Activated CD8-positive, alpha-beta T cell treated with anti-CD3 and anti-CD28 coated beads for 36 hours (primary cell): Measurements from ENCODE around the gene FZD10. TPM values are rescaled to one million over a fixed set of nuclear protein-coding genes. Genes with fewer than 3 reads are reported as not detected.

Experiments used
- ATAC-seq: fragments of 200-7000 bp; cut with Tn5 transposase; one replicate; pipeline ENCODE4 v1.10.0; 2021; ENCODE audit warnings: mild to moderate bottlenecking, moderate library complexity
- CTCF ChIA-PET: fragments of 350-600 bp; sonication (Branson Sonifier 250); formaldehyde crosslinking; loops from one replicate; lab custom pipeline; 2021; ENCODE audit warnings: antibody characterized with exemption; lab: Charles Lee
- POLR2A ChIA-PET: fragments of 350-600 bp; sonication (Branson Sonifier 250); formaldehyde crosslinking; loops from one replicate; lab custom pipeline; 2021; ENCODE audit warnings: antibody characterized with exemption; lab: Charles Lee
- DNase-seq: peaks from one replicate; pipeline ENCODE4 v3.0.0-alpha.2; 2020
- H3K27ac Mint-ChIP-seq: one replicate; pipeline ENCODE4 v1.8.0; 2021; ENCODE audit warnings: mild to moderate bottlenecking, mixed read lengths
- H3K27me3 Mint-ChIP-seq: one replicate; pipeline ENCODE4 v1.8.0; 2021; ENCODE audit warnings: mixed read lengths
- H3K36me3 Mint-ChIP-seq: one replicate; pipeline ENCODE4 v1.8.0; 2021; ENCODE audit warnings: low read depth, mixed read lengths
- H3K4me1 Mint-ChIP-seq: one replicate; pipeline ENCODE4 v1.8.0; 2021; ENCODE audit warnings: low read depth, mixed read lengths
- H3K4me3 Mint-ChIP-seq: one replicate; pipeline ENCODE4 v1.8.0; 2021; ENCODE audit warnings: mild to moderate bottlenecking, moderate library complexity, mixed read lengths
- H3K9me3 Mint-ChIP-seq: one replicate; pipeline ENCODE4 v1.8.0; 2021; ENCODE audit warnings: mixed read lengths
- CTCF ChIP-seq: fragments of 200-600 bp; IDR thresholded peaks from one replicate; pipeline ENCODE4 v1.8.0; 2022; ENCODE audit warnings: antibody characterized with exemption, mild to moderate bottlenecking
- intact Hi-C: fragments of 100-400 bp; cut with micrococcal nuclease; formaldehyde crosslinking; loops from one replicate; pipeline ENCODE4 v1.10.0; 2022
- total RNA-seq, 2 experiments: library from RNA; stranded (reverse); gene quantifications; one replicate each; pipeline ENCODE4 v1.2.3, GENCODE V29; 2021

The FZD10 gene
- total RNA-seq, 2 experiments from 2014 or later: not detected

GRCh38 chr12:130196827-130197226, 34.6 kb downstream of the FZD10 start:
- ChIA-PET POLR2A (no interaction called here), CTCF (no interaction called here)
- no peak for TF ChIP-seq CTCF
- intact Hi-C loops: no loop called here
- Mint-ChIP-seq H3K9me3 (no peaks in the 10 kb centered on the region), H3K4me3 (no peak overlapping the region), H3K36me3 (no peaks in the 10 kb centered on the region), H3K4me1 (no peaks in the 10 kb centered on the region), H3K27me3 (no peaks in the 10 kb centered on the region), H3K27ac (no peak overlapping the region)
- DNase-seq (no peak), ATAC-seq (no peak)

GRCh38 chr12:130198026-130198662, 35.9 kb downstream of the FZD10 start:
- ChIA-PET CTCF (no interaction called here), POLR2A (no interaction called here)
- no peaks in the 10 kb centered on the region for H3K4me1 Mint-ChIP-seq
- no peak overlapping the region for H3K27ac Mint-ChIP-seq
- no peak overlapping the region for H3K4me3 Mint-ChIP-seq
- no peak for ATAC-seq
- no peaks in the 10 kb centered on the region for H3K36me3 Mint-ChIP-seq
- TF ChIP-seq CTCF: no peak
- H3K27me3 Mint-ChIP-seq: no peaks in the 10 kb centered on the region
- DNase-seq: no peak
- H3K9me3 Mint-ChIP-seq: no peaks in the 10 kb centered on the region
- intact Hi-C loops: no loop called here

- ATAC-seq (no peak), DNase-seq (no peak)
- Mint-ChIP-seq H3K9me3 (no peaks in the 10 kb centered on the region), H3K27me3 (no peaks in the 10 kb centered on the region), H3K4me3 (no peak overlapping the region), H3K27ac (no peak overlapping the region), H3K4me1 (no peaks in the 10 kb centered on the region), H3K36me3 (no peaks in the 10 kb centered on the region)
- no peak for TF ChIP-seq CTCF
- ChIA-PET POLR2A (no interaction called here), CTCF (no interaction called here)
- intact Hi-C loops: no loop called here
Measured at GRCh38 chr12:130198663-130199060, 36.4 kb downstream of the FZD10 start.

- Mint-ChIP-seq H3K9me3 (no peaks in the 10 kb centered on the region), H3K4me1 (no peaks in the 10 kb centered on the region), H3K36me3 (no peaks in the 10 kb centered on the region), H3K27ac (no peak overlapping the region), H3K4me3 (no peak overlapping the region), H3K27me3 (no peaks in the 10 kb centered on the region)
- no peak for DNase-seq
- POLR2A ChIA-PET: no interaction called here
- TF ChIP-seq CTCF: no peak
- CTCF ChIA-PET: no interaction called here
- intact Hi-C loops: no loop called here
- ATAC-seq: no peak
Measured at GRCh38 chr12:130199581-130200390, 37.5 kb downstream of the FZD10 start.

GRCh38 chr12:130200445-130200844, 38.2 kb downstream of the FZD10 start:
- Mint-ChIP-seq H3K27me3 (peaks cover under 1% of the 10 kb centered on the region), H3K4me1 (no peaks in the 10 kb centered on the region), H3K9me3 (no peaks in the 10 kb centered on the region), H3K4me3 (no peak overlapping the region), H3K36me3 (no peaks in the 10 kb centered on the region), H3K27ac (no peak overlapping the region)
- ATAC-seq: no peak
- POLR2A ChIA-PET: no interaction called here
- DNase-seq: no peak
- no peak for TF ChIP-seq CTCF
- CTCF ChIA-PET: no interaction called here
- intact Hi-C loops: no loop called here
